SK-N-SH (cell line): Measurements from ENCODE around the gene HOXB6.

ENCODE experiments used
- CTCF ChIP-seq: fragments of 200-600 bp; sonication (generic); IDR thresholded peaks from 2 replicates; pipeline ENCODE4 v1.6.1; 2017; ENCODE audit warnings: antibody characterized with exemption, mild to moderate bottlenecking, moderate library complexity
- POLR2AphosphoS5 ChIP-seq: IDR thresholded peaks from 2 replicates; pipeline ENCODE4 v1.6.1; 2012; ENCODE audit warnings: low read depth, low read length
- RCOR1 ChIP-seq: fragments of 150-350 bp; IDR thresholded peaks from 2 replicates; pipeline ENCODE4 v1.6.1; 2017; ENCODE audit warnings: antibody characterized with exemption, low read length

- TF ChIP-seq RCOR1 (no peak), CTCF (no peak), POLR2AphosphoS5 (no peak)
Observed at GRCh38 chr17:48642059-48642842, 37.5 kb upstream of the HOXB6 start.
